ENCODE measurements around the gene TTLL12. TPM values are rescaled to one million over a fixed set of nuclear protein-coding genes. Genes with fewer than 3 reads are reported as not detected.

TTLL12 gene
- total and polyA plus RNA-seq, 2 of the 8 experiments (the other 6 are each of a cell fraction or from before 2014, with no cell fraction given) = 101 to 124 TPM

GRCh38 chr22:43207386-43207785 is 20.5 kb upstream of the TTLL12 start:
- ChIA-PET CTCF (ENCODE audit: partially characterized antibody) (interaction anchor here (1.2 to 16.7 kb wide), 4 partner anchors 10 to 139 kb away, joined by 3 to 186 read pairs (median 7); no protein-coding TSS in a partner anchor), POLR2A (ENCODE audit: partially characterized antibody) (no interaction called here)
- Histone ChIP-seq H2BK15ac (ENCODE audit: low read length) (no peak overlapping the region), H3K4me1 (replicated peaks in 1 of 4; ENCODE audit: control insufficient read depth in 3 of 4, insufficient read depth in 4 of 4, low read length in 3 of 4) (peaks cover 2 to 11% (median 4%) of the 10 kb centered on the region in 4 experiments; a peak in 6 of 7 replicates), H3K4ac (replicated peaks; ENCODE audit: insufficient read length, low read depth, low read length) (no peak overlapping the region), H2BK12ac (ENCODE audit: low read depth, low read length) (no peak overlapping the region), H3K9ac (replicated peaks in 1 of 4; ENCODE audit: extremely low read depth in 1 of 4, low read depth in 3 of 4, low read length in 3 of 4) (no peak overlapping the region), H3K23ac (ENCODE audit: insufficient read length) (no peak overlapping the region), H3K14ac (ENCODE audit: insufficient read length) (no peak overlapping the region), H4K5ac (ENCODE audit: insufficient read length, low read depth, low read length) (no peak overlapping the region), H3K79me1 (ENCODE audit: low read depth, low read length) (no peaks in the 10 kb centered on the region), H3K79me2 (ENCODE audit: control insufficient read depth in 1 of 2, insufficient read depth in 2 of 2, low read length in 2 of 2) (no peaks in the 10 kb centered on the region), H3K56ac (replicated peaks; ENCODE audit: insufficient read length, low read depth, low read length) (no peak overlapping the region), H2BK120ac (replicated peaks; ENCODE audit: low read depth, low read length) (no peak overlapping the region), H3K18ac (ENCODE audit: extremely low read depth, low read length) (no peak overlapping the region), H2BK20ac (ENCODE audit: low read length) (no peak overlapping the region), H3K9me3 (ENCODE audit: insufficient read depth in 2 of 2, low read depth in 1 of 2, low read length in 1 of 2) (no peaks in the 10 kb centered on the region), H2AFZ (ENCODE audit: low read length) (no peak overlapping the region), H4K91ac (replicated peaks; ENCODE audit: insufficient read length, low read length) (no peak overlapping the region), H2BK5ac (ENCODE audit: low read depth, low read length) (no peak overlapping the region), H4K20me1 (replicated peaks in 1 of 2; ENCODE audit: control insufficient read depth in 1 of 2, insufficient read depth in 2 of 2, low read length in 2 of 2) (peaks cover 0 to 8% of the 10 kb centered on the region in 2 experiments), H3K27ac (ENCODE audit: low read depth, low read length) (no peak overlapping the region), H4K8ac (ENCODE audit: extremely low read depth, insufficient read depth, low read length) (no peak overlapping the region; the same call in 1 of the 2 replicates), H3K23me2 (ENCODE audit: low read depth, low read length) (peaks cover 9% of the 10 kb centered on the region; the same call in 1 of the 2 replicates), H3K4me2 (ENCODE audit: insufficient read depth in 1 of 2, low read depth in 2 of 2, low read length in 2 of 2) (no peak overlapping the region), H3K4me3 (ENCODE audit: extremely low read depth in 1 of 4, insufficient read depth in 2 of 4, low read depth in 3 of 4, low read length in 4 of 4) (no peak overlapping the region), H3K27me3 (replicated peaks in 1 of 4; ENCODE audit: control insufficient read depth in 3 of 4, extremely low read depth in 1 of 4, insufficient read depth in 3 of 4, low read length in 3 of 4) (no peaks in the 10 kb centered on the region), H2AK5ac (ENCODE audit: low read depth, low read length) (no peak overlapping the region), H3K36me3 (ENCODE audit: control insufficient read depth in 2 of 4, insufficient read depth in 4 of 4, low read length in 3 of 4) (no peaks in the 10 kb centered on the region)
- no peak for DNase-seq (ENCODE audit: low read depth in 1 of 2, low spot score in 2 of 2)
- FAIRE-seq = no peak
- 97% methylated on average over 11 of the region's 13 CpGs; no CpG with 5 or more reads in 1 of the 2 experiments for WGBS, 2 experiments (ENCODE audit: extremely low coverage in 1 of 2, insufficient coverage in 1 of 2, insufficient read length in 1 of 2, insufficient replicate concordance in 2 of 2, low coverage in 1 of 2, low lambda C conversion rate in 2 of 2, missing lambda C conversion rate in 1 of 2)
- TF ChIP-seq NRF1 (IDR thresholded peaks at IDR 0.05; ENCODE audit: low read depth, low read length) (no peak), SIRT6 (IDR thresholded peaks at IDR 0.05; ENCODE audit: low read length) (no peak), CEBPB (IDR thresholded peaks at IDR 0.05; ENCODE audit: low read depth, low read length) (no peak), RNF2 (IDR thresholded peaks at IDR 0.05; ENCODE audit: borderline replicate concordance, low read depth, low read length, missing control alignments, poor library complexity, severe bottlenecking) (no peak), RFX5 (IDR thresholded peaks at IDR 0.05; ENCODE audit: borderline replicate concordance, low read depth, low read length) (no peak), EZH2 (IDR thresholded peaks at IDR 0.05; ENCODE audit: low read depth, low read length, severe bottlenecking) (no peak), TBP (IDR thresholded peaks at IDR 0.05; ENCODE audit: low read depth, low read length) (no peak), ATF3 (IDR thresholded peaks at IDR 0.05; ENCODE audit: insufficient read depth, low read depth, low read length) (no peak), HDAC2 (IDR thresholded peaks at IDR 0.05; ENCODE audit: borderline replicate concordance in 1 of 2, low read depth in 2 of 2, low read length in 2 of 2) (no peak), FOSL1 (IDR thresholded peaks at IDR 0.05; ENCODE audit: insufficient read depth, low read depth, low read length) (no peak), SIX5 (IDR thresholded peaks at IDR 0.05; ENCODE audit: low read depth, low read length) (no peak)
- TF ChIP-seq, protein P1, sequence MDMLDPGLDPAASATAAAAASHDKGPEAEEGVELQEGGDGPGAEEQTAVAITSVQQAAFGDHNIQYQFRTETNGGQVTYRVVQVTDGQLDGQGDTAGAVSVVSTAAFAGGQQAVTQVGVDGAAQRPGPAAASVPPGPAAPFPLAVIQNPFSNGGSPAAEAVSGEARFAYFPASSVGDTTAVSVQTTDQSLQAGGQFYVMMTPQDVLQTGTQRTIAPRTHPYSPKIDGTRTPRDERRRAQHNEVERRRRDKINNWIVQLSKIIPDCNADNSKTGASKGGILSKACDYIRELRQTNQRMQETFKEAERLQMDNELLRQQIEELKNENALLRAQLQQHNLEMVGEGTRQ (IDR thresholded peaks at IDR 0.05; ENCODE audit: low read length) = no peak
